Neural crest cell (in vitro differentiated cells): ENCODE results near the gene PSMB8. TPM values are rescaled to one million over a fixed set of nuclear protein-coding genes. Genes with fewer than 3 reads are reported as not detected.

Experiments
- DNase-seq: peaks from one replicate; pipeline ENCODE4 v3.0.0; 2021; ENCODE audit warnings: low read depth, mixed read lengths, low spot score
- H3K27ac Mint-ChIP-seq: one replicate; pipeline ENCODE4 v1.8.0; 2021; ENCODE audit warnings: mild to moderate bottlenecking, mixed read lengths; ENCODE audit not compliant: unreplicated experiment
- H3K27me3 Mint-ChIP-seq: 2 replicates; pipeline ENCODE4 v1.8.0; 2021; ENCODE audit warnings: low read depth, mild to moderate bottlenecking, mixed read lengths
- H3K36me3 Mint-ChIP-seq: 2 replicates; pipeline ENCODE4 v1.8.0; 2021; ENCODE audit warnings: low read depth, mild to moderate bottlenecking, mixed read lengths
- H3K4me1 Mint-ChIP-seq: 2 replicates; pipeline ENCODE4 v1.8.0; 2021; ENCODE audit warnings: mixed read lengths
- H3K4me3 Mint-ChIP-seq: one replicate; pipeline ENCODE4 v1.8.0; 2021; ENCODE audit warnings: mild to moderate bottlenecking, mixed read lengths
- H3K9me3 Mint-ChIP-seq: 2 replicates; pipeline ENCODE4 v1.8.0; 2021; ENCODE audit warnings: mixed read lengths
- CTCF ChIP-seq: fragments of 200-600 bp; sonication (generic); conservative IDR thresholded peaks from 2 replicates; pipeline ENCODE4 v1.5.0; 2021; ENCODE audit warnings: antibody characterized with exemption, mild to moderate bottlenecking
- total RNA-seq: library from RNA; stranded (reverse); gene quantifications from 2 replicates; pipeline ENCODE4 v1.2.1, GENCODE V29; 2021

Gene PSMB8
- total RNA-seq, 1 donor from 2014 or later = 1.1 TPM

GRCh38 chr6:32833664-32834063 lies 10.2 kb downstream of the PSMB8 start:
- Mint-ChIP-seq H3K27me3 (peaks cover 3% of the 10 kb centered on the region), H3K36me3 (no peaks in the 10 kb centered on the region), H3K4me1 (peaks cover 12% of the 10 kb centered on the region), H3K9me3 (no peaks in the 10 kb centered on the region), H3K4me3 (no peak overlapping the region), H3K27ac (no peak overlapping the region)
- no peak for DNase-seq
- TF ChIP-seq CTCF = no peak

- H3K27ac Mint-ChIP-seq = no peak overlapping the region
- no peak for DNase-seq
- peaks cover 10% of the 10 kb centered on the region for H3K4me1 Mint-ChIP-seq
- no peaks in the 10 kb centered on the region for H3K36me3 Mint-ChIP-seq
- TF ChIP-seq CTCF = no peak
- H3K9me3 Mint-ChIP-seq = no peaks in the 10 kb centered on the region
- peaks cover 3% of the 10 kb centered on the region for H3K27me3 Mint-ChIP-seq
- H3K4me3 Mint-ChIP-seq = no peak overlapping the region
Measured at GRCh38 chr6:32832535-32832934, 11.3 kb downstream of the PSMB8 start.

- H3K4me3 Mint-ChIP-seq = no peak overlapping the region
- H3K27ac Mint-ChIP-seq = no peak overlapping the region
- H3K27me3 Mint-ChIP-seq = peaks cover 4% of the 10 kb centered on the region
- H3K36me3 Mint-ChIP-seq = no peaks in the 10 kb centered on the region
- H3K9me3 Mint-ChIP-seq = no peaks in the 10 kb centered on the region
- no peak for DNase-seq
- TF ChIP-seq CTCF = no peak
- no peaks in the 10 kb centered on the region for H3K4me1 Mint-ChIP-seq
Measured at GRCh38 chr6:32830936-32831335, 12.9 kb downstream of the PSMB8 start.

GRCh38 chr6:32830017-32830416 lies 13.8 kb downstream of the PSMB8 start:
- Mint-ChIP-seq H3K4me3 (no peak overlapping the region), H3K9me3 (no peaks in the 10 kb centered on the region), H3K27ac (no peak overlapping the region), H3K27me3 (peaks cover 7% of the 10 kb centered on the region), H3K4me1 (no peaks in the 10 kb centered on the region), H3K36me3 (no peaks in the 10 kb centered on the region)
- no peak for DNase-seq
- no peak for TF ChIP-seq CTCF

GRCh38 chr6:32829495-32829894 lies 14.4 kb downstream of the PSMB8 start:
- no peaks in the 10 kb centered on the region for H3K9me3 Mint-ChIP-seq
- no peak overlapping the region for H3K4me3 Mint-ChIP-seq
- no peaks in the 10 kb centered on the region for H3K4me1 Mint-ChIP-seq
- no peak for TF ChIP-seq CTCF
- H3K27me3 Mint-ChIP-seq = peaks cover 7% of the 10 kb centered on the region
- no peaks in the 10 kb centered on the region for H3K36me3 Mint-ChIP-seq
- H3K27ac Mint-ChIP-seq = peak overlapping the region; percentile 14
- no peak for DNase-seq

GRCh38 chr6:32827025-32827424 lies 16.8 kb downstream of the PSMB8 start:
- DNase-seq = no peak
- Mint-ChIP-seq H3K27ac (no peak overlapping the region), H3K36me3 (no peaks in the 10 kb centered on the region), H3K4me1 (no peaks in the 10 kb centered on the region), H3K9me3 (no peaks in the 10 kb centered on the region), H3K27me3 (peaks cover 7% of the 10 kb centered on the region), H3K4me3 (no peak overlapping the region)
- no peak for TF ChIP-seq CTCF
